SKM-1 treated with dmso at 0.1 percent for 144 hours (cell line): ENCODE measurements around the gene RAB20.
A peak's percentile ranks its signal among the peaks of the same experiment; 100 is the strongest.
"Not testable (repeated sequence)": the region's sequence is repeated elsewhere in the genome, so short reads cannot be mapped to it uniquely, and the experiment has no call there.

Experiments
- DNase-seq: peaks from one replicate; lab custom pipeline; 2025; ENCODE audit not compliant: unreplicated experiment; lab: John Stamatoyannopoulos, UW

The RAB20 gene

GRCh38 chr13:110561344-110562035 lies at the start of gene RAB20:
Gene RAB20 (minus strand): TSS chr13:110561722. CDS start chr13:110561519, 203 bp downstream.
- peak; percentile 78 for DNase-seq

- DNase-seq, result no peak
Observed at GRCh38 chr13:110610955-110611595, 49.6 kb upstream of the RAB20 start.

GRCh38 chr13:110607675-110608224 lies 46.2 kb upstream of the RAB20 start:
- DNase-seq, result no peak

- not testable (repeated sequence) for DNase-seq
Observed at GRCh38 chr13:110606281-110606680, 44.8 kb upstream of the RAB20 start.

GRCh38 chr13:110605132-110605531 lies 43.6 kb upstream of the RAB20 start:
- DNase-seq, result no peak

GRCh38 chr13:110600980-110601379 lies 39.5 kb upstream of the RAB20 start:
- DNase-seq, result no peak

- no peak for DNase-seq
Observed at GRCh38 chr13:110600261-110600819, 38.8 kb upstream of the RAB20 start.

GRCh38 chr13:110597041-110597689 lies 35.6 kb upstream of the RAB20 start:
- DNase-seq, result no peak

- peak; percentile 75 for DNase-seq
Observed at GRCh38 chr13:110593430-110594130, 32.1 kb upstream of the RAB20 start.

GRCh38 chr13:110592665-110593064 lies 31.1 kb upstream of the RAB20 start:
- no peak for DNase-seq

- no peak for DNase-seq
Observed at GRCh38 chr13:110590577-110590976, 29.1 kb upstream of the RAB20 start.

GRCh38 chr13:110589793-110590390 lies 28.4 kb upstream of the RAB20 start:
- no peak for DNase-seq

- DNase-seq, result no peak
Observed at GRCh38 chr13:110583178-110583865, 21.8 kb upstream of the RAB20 start.

- DNase-seq, result no peak
Observed at GRCh38 chr13:110582421-110582954, 21.0 kb upstream of the RAB20 start.

GRCh38 chr13:110581506-110582185 lies 20.1 kb upstream of the RAB20 start:
- no peak for DNase-seq

- DNase-seq, result no peak
Observed at GRCh38 chr13:110580800-110581199, 19.3 kb upstream of the RAB20 start.

GRCh38 chr13:110578363-110578762 lies 16.8 kb upstream of the RAB20 start:
- DNase-seq, result no peak

- DNase-seq, result no peak
Observed at GRCh38 chr13:110576736-110577476, 15.4 kb upstream of the RAB20 start.

- DNase-seq, result no peak
Observed at GRCh38 chr13:110576070-110576394, 14.5 kb upstream of the RAB20 start.
